ENCODE measurements around the gene TFAP2D.

Gene TFAP2D

DNA sequence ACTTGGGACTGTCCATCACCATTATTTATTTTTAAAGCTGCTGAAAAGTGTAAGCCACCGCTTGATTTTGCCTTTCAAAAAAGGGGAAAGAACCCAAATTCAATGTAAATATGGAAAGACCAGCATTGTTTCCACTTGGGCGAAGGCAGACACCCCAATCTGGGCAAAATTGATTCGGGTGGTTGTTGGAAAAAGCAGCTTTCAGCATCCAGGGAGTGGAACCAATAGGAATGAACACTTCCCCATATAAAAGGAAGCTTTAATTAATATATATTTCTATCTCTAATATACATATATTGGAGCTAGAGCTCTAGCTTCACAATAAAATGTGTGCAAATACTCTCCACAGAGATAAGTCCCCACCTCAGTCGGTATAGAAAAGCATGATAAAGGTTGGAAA is at the start of gene TFAP2D:
Gene TFAP2D, plus strand, starts transcription at position 301 of the 400 bp plus-strand sequence. CDS start 530 bp downstream, outside the sequence.
- DNase-seq (ENCODE audit: low spot score): no peak

DNA sequence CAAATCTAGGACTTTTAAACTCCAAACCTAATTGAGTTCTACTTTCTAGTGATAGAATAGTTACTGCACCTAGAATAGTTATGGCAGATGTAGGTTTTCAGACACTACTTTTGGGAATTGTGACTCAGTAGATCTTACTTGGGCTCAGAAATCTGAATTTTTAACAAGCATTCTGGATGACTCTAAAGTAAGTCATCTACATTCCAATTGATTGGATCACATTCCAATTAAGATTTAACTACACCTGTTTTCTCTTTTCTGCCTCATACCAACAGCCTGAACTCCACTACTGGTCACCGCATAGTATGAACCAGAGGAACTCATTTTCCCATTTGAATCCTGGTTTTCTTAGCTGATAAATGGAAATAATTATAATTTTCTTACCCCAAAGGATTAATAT is 49.5 kb upstream of the TFAP2D start:
- no peak for DNase-seq (ENCODE audit: low spot score)

GRCh38 chr6:50666089-50666488 is 47.2 kb upstream of the TFAP2D start:
- DNase-seq (ENCODE audit: low spot score): no peak

DNA sequence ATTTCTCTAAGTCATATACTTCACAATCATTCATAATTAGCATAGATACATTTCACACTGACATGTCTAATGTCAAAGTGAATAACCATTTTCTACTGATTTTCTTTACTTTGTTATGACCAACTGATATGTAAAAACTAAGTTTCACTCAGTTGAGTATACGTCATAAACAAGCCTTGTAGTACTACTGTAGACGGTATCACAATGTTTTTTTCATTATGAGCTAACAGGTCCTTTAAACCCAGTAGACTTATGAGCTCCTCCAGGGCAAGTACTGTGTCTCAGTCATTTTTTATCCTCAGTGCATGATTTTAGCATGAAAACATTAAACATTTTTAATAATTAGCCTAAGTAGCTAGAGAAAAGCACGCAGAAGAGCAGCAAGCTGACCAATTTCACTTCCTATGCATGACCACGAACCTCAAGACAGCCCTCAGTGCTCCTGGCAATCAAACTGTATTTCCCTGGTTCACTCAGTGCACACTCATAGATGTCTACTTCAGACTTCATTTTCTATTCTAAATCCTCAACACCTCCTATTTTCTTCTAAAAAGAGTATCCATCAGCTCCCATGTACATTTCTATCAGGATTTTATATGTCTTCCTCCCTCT is 32.0 kb upstream of the TFAP2D start:
- no peak for DNase-seq (ENCODE audit: low spot score)

- no peak for DNase-seq (ENCODE audit: low spot score)
Measured at GRCh38 chr6:50689210-50689609, 24.1 kb upstream of the TFAP2D start.

DNA sequence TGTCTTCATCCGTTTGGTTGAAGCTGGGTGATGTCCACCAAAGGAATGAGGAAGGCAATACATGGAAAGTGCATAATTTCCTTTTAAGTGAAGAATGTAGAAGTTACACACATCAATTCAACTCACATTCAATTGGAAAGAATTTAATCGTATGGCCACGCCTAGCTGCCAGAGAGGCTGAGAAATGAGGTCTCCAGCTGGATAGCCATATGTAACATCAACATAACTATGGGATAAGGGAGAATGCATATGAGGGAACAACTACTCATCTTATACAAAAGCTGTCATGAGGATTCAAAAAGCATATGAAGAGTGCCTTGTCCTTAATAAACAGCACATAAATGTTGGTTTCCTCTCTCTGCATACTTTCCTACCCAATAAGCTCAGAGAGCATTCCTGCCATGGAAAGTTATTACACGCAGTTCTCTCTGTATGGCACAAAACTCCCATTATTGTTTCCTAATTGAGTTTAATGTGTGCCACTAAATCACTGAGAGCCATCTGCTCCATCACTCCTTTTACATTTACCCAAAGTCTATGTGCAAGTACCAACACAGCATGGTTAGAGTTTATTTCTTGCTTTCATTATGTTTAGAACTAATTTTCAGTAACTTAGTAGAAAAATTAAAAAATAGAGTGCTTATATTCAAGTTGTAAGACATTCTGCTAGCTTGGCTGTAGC is 21.4 kb upstream of the TFAP2D start:
- DNase-seq (ENCODE audit: low spot score): no peak

DNA sequence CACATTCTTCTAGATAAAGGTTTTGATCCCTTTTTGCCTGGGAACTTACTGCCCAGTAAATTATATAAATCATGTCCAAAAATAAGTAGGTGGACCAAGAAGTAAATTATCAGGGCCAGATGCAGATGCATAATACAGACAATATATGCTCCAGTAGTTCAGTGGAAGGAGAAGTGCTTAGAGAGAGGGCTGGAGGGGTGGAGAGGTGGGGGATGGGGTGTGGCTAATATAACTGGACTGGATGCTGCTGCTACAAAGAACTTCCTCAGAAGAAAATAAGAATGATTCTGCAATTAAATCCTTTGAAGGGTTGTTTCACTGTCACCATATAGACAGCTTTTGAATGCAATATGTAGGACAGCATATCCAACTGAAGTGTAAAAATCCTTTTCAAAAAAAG is 14.8 kb upstream of the TFAP2D start:
- DNase-seq (ENCODE audit: low spot score): no peak

DNA sequence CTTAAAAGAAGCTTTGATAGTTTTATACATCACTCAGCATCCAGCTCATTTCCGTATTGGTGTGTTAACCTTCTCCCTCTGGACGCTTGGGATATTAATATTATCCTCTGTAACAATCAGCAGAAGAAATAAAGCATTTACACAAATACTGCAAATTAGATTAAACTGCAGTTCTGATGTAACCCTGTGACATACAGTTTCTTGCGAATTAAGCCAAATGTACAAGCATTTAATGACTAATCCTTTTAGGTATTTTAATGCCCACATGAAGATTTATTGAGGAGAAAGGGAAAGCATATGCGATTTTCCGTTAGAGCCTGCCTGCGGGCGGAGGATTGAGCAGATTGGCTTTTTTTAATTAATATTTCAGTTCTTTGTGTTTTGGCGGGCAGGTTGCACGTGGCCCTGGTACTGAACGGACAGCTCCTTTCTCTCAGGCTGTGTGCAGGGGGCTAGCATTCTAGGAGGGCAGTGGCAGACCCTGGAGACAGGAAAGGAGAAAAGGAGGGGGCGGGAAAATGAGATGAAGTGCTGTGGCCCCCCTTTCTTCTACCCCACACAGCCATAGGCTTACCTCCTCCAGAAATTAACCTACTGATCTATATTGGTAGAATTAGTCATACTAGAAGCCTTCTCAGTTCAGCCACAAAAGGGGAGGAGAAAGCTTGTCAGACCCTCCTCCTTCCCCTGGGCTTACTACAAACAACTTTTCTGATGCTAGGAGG is 14.1 kb upstream of the TFAP2D start:
- no peak for DNase-seq (ENCODE audit: low spot score)

DNA sequence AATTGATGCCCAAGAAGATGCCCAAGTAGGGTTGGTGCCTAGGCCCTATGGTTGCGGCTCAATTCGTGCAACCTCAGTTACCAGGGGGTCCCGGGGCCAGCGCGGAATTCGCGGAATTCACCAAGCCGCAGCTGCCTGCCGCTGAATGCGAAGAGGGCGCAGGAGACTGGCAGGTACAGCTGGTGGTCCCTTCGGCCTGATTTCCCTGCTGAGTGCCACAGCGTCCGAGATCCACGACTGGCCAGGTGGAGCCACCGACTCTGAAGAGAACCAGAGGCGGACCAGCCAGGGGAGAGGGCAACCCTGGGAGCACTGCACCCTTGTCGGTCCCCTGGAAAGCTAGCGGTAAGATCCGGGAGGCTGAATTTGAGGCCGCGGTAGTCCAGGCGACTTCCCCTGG is 6.8 kb upstream of the TFAP2D start:
- no peak for DNase-seq (ENCODE audit: low spot score)

DNA sequence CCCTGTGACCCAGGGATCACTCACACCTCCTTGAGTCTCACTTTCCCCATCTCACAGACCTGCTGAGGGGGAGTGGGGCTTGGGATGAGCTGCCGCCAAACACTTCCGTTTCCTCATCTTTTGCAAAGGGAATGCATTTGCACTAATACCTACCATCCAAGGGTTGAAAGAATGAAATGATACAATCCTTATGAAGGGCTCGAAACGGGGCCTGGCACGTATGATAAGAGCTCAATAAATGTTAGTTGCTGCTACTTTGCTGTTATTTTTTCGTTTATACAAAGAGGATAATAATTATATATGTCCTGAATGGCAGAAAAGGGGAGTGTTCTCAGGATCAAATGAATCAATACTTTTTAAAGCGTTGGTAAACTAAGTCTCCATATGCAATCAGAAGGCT is 6.1 kb upstream of the TFAP2D start:
- no peak for DNase-seq (ENCODE audit: low spot score)

GRCh38 chr6:50707652-50708300 is 5.5 kb upstream of the TFAP2D start:
- no peak for DNase-seq (ENCODE audit: low spot score)

- DNase-seq (ENCODE audit: low spot score): no peak
Measured at GRCh38 chr6:50708664-50709365, 4.5 kb upstream of the TFAP2D start.

DNA sequence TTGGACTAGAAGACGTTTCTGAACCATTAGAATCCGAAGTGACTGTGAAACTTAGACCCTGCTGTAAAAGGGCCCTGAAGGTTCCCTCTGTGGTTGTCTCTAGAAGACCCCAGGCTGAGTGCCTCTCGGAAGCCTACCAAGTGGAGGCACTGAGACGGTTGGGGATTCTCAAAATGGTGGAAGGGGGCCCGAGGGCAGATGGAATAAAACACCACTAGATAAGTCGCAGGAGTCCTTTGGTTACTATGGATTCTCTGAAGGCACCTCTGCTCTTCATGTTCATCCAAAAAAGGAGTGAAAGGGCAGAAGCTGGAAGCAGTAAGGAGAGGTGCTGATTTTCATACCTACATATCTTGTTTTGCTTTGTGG is 4.0 kb upstream of the TFAP2D start:
- DNase-seq (ENCODE audit: low spot score): no peak

- no peak for DNase-seq (ENCODE audit: low spot score)
Measured at GRCh38 chr6:50711686-50712085, 1.6 kb upstream of the TFAP2D start.

DNA sequence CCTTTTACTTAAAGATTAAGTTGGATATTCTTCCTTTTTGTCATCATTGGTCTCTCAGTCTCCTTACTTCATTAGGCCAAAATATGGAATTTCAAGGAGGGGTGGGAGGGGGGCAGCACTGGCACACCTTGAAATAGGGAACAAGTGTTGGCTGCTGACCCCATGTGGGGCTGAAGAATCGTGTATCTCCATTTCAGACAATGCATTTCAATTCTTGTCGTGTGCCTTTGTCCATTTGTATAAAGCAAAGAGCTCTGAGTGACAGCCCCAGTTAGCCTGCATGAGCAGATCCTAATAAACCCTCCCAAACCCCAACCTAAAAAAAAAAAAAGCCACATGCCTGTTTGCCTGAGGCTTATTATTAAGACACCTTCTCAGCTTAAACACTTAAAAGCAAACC is 1.0 kb upstream of the TFAP2D start:
- DNase-seq (ENCODE audit: low spot score): no peak

DNA sequence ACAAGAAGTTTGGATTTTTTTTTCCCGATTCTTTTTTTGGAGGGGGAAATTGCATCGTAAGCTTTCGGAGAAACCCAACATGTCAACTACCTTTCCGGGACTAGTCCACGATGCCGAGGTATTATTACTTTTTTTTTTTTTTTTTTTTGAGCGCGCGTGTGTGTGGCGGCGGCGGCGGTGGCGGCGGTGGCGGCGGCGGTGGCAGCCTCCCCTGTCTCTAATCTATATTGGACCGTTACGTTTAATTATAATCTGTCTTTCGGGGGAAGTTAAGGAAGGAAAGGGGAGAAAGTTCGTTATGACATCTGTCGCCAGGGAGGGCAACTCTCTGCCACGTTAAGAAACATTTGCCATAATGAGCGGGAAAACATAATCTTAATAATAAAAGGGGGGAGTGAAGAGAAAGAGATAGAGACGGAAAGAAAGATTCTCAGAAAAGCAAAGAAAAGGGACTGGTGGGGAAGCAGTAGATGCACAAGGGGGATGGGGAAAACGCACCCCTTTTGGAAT is 706 bp downstream of the TFAP2D start:
- DNase-seq (ENCODE audit: low spot score): no peak

DNA sequence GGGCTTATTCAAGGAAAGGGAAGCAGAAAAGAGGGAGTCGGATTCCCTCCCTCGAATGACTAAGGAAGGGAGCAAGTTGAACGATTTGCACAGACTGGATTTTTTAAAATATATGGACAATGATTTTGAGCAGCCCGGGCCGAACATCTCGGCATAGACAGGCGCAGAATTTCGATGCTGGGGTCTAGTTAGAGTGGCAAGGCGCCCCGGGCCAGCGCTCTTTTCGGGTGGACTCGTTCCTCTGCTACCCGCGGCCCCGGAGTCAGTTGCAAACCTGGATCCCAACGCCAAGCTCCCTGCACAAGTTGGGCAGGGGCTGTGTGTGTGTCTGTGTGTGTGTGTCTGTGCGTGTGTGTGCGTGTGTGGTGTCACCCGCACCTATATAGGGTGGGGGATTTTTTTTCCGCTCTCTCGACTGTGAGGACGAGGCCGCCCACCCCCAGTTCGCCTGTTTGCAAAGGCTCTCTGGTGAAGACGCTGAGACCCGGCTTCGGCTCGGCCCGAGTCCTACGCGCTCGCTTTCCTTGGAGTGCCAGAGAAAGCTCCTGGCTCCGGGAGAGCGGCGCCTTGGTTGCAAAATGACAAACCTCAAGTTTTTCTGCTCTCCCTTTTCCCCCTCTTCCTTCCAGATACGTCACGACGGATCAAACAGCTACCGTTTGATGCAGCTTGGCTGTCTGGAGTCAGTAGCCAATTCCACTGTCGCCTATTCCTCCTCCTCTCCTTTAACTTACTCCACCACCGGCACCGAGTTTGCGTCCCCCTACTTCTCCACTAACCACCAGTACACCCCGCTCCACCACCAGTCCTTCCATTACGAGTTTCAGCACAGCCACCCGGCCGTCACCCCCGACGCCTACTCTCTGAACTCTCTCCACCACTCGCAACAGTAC is 1.4 kb downstream of the TFAP2D start:
- DNase-seq (ENCODE audit: low spot score): no peak

- DNase-seq (ENCODE audit: low spot score): no peak
Measured at GRCh38 chr6:50716899-50717509, 3.7 kb downstream of the TFAP2D start.

- DNase-seq (ENCODE audit: low spot score): no peak
Measured at GRCh38 chr6:50717734-50718457, 4.6 kb downstream of the TFAP2D start.

DNA sequence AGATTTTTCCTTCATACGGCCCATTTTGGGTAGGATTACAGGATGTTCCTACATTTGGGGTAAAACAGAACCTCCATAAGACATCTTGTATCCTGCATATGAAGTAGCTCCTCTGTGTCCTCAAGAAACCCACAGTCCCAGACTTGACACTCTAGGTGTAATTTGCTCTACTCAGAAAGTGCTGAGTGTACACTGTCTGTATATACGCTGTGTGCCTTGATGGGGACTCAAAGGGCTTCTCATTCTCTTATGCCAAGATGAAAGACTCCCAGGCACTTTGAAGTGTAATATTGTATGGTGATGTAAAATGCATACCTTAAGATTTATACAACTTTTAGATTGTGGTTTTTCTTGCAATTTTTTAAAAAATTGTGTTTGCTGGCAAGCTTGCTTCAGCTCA is 5.2 kb downstream of the TFAP2D start:
- no peak for DNase-seq (ENCODE audit: low spot score)

All from HuH-7.5 (cell line).